Right lobe of liver (tissue), 4 donors: Measurements from ENCODE around the gene ERBB4.

Source experiments
- POLR2A ChIP-seq: fragments of 450-650 bp; IDR thresholded peaks from one replicate; pipeline ENCODE4 v1.6.1; 2017; ENCODE audit warnings: antibody characterized with exemption, mild to moderate bottlenecking
- TF ChIP-seq, protein P1 (sequence below), 4 donors: fragments of 200-600 bp in 3 of 4; fragments of 450-650 bp in 1 of 4; IDR thresholded peaks; one replicate each; pipeline versions ENCODE4 v1.5.1 to v1.8.0; 2016 to 2022; ENCODE audit warnings: antibody characterized with exemption in 4 of 4, mild to moderate bottlenecking in 2 of 4
- donor health status: DM: no; HTN: no; CAD: no.
- donor health status: DM: no; HTN: no; CAD: no.
- donor health status: DM: no; HTN: yes; CAD: no.

DNA sequence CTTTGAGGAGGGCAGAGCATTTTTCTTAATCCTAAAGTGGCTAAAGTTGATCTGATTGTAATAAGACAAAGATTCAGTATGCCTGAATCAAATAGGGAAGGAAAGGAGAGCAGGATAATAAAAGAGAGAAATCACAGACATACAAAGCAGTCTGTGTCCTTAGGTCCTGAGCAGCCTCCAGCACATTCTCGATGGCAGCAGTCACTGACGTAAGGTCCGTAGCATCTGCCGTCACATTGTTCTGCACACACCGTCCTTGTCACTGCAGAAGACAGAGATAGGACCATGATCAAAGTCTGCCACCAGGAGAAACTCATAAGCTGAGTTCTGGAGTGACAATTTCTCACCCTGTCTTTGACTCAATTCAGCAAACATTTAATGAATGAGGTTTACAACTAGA lies 813.7 kb downstream of the ERBB4 start:
- TF ChIP-seq, protein P1, sequence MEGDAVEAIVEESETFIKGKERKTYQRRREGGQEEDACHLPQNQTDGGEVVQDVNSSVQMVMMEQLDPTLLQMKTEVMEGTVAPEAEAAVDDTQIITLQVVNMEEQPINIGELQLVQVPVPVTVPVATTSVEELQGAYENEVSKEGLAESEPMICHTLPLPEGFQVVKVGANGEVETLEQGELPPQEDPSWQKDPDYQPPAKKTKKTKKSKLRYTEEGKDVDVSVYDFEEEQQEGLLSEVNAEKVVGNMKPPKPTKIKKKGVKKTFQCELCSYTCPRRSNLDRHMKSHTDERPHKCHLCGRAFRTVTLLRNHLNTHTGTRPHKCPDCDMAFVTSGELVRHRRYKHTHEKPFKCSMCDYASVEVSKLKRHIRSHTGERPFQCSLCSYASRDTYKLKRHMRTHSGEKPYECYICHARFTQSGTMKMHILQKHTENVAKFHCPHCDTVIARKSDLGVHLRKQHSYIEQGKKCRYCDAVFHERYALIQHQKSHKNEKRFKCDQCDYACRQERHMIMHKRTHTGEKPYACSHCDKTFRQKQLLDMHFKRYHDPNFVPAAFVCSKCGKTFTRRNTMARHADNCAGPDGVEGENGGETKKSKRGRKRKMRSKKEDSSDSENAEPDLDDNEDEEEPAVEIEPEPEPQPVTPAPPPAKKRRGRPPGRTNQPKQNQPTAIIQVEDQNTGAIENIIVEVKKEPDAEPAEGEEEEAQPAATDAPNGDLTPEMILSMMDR (IDR thresholded peaks at IDR 0.05) = no peak
- no peak for TF ChIP-seq POLR2A
